ENCODE data around the gene SMG9.

SMG9 gene

DNA sequence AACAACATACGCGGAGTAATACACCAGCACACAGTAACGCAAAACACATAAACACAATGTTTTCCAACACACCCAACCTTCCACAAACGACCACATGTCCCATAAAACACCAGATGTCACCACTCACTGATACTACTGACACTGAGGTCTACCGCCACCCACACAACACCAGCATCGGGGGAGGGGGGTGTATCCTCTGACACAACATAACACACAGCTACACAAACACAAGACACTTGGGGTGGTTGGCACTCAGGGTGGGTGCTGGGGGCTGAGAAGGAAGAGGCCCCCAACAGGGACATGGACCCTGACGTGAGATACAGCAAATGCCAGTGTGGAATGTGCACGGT, 27.5 kb upstream of the SMG9 start:
- H3K4me2 ChIP-seq (ENCODE audit: low read depth, low read length, poor library complexity, severe bottlenecking) = peak overlapping the region; percentile 96
- H3K9me2 ChIP-seq (replicated peaks; ENCODE audit: insufficient read depth, low read length) = no peaks in the 10 kb centered on the region
- H3K27ac ChIP-seq (ENCODE audit: low read depth, low read length) = peak overlapping the region; percentile 97
- H3K4me3 ChIP-seq (ENCODE audit: insufficient read depth, low read length, poor library complexity, severe bottlenecking) = peak overlapping the region; percentile 85
- peaks cover 42% of the 10 kb centered on the region for H3F3A ChIP-seq (ENCODE audit: insufficient read depth)
- H3K9me3 ChIP-seq (ENCODE audit: insufficient read depth, low read length) = no peaks in the 10 kb centered on the region
- H3K79me2 ChIP-seq (ENCODE audit: insufficient read depth, low read length) = peaks cover 35% of the 10 kb centered on the region
- H3K9ac ChIP-seq (ENCODE audit: low read length) = peak overlapping the region; percentile 79
- no peaks in the 10 kb centered on the region for H3K27me3 ChIP-seq (ENCODE audit: low read length)
- H3K36me3 ChIP-seq (ENCODE audit: low read length) = no peaks in the 10 kb centered on the region
- peak overlapping the region; percentile 10 for H2AFZ ChIP-seq (ENCODE audit: low read depth, low read length, severe bottlenecking)
- TF ChIP-seq CTCF (IDR thresholded peaks at IDR 0.05; ENCODE audit: insufficient read depth, low read length, poor library complexity, severe bottlenecking) (no peak), EZH2phosphoT487 (conservative IDR thresholded peaks at IDR 0.05; ENCODE audit: low read length) (no peak)
- no peaks in the 10 kb centered on the region for H4K20me1 ChIP-seq (ENCODE audit: low read depth, low read length)

DNA sequence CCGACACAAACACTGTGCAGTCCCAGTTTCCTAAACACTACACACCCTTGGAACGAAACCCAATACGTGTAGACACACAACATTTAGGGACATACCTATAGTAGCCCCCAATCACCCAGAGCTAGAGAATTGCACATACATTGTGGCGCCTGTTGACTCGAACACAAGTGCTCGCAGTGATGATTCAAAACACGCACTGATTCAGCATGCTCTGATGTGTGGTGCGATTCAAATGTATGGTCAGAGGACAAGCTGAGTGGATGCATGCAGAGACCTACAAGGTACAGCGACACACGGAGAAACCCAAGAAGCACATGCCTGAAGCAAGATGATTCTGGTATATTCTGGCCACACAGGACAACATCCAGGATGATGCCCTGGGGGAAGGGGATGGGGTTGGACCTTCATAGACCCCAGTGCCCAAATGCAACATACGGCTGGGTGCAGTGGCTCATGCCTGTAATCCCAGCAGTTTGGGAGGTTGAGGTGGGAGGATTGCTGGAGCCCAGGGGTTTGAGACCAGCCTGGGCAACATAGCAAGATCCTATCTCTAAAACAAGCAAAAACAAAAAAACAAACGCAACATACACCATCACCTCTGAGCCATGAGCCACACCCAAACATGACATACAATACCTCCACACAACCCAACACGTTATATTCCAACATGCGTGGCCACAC, 27.0 kb upstream of the SMG9 start:
- Histone ChIP-seq H3K4me2 (ENCODE audit: low read depth, low read length, poor library complexity, severe bottlenecking) (peak overlapping the region; percentile 96), H2AFZ (ENCODE audit: low read depth, low read length, severe bottlenecking) (peak overlapping the region; percentile 20), H3K9ac (ENCODE audit: low read length) (peak overlapping the region; percentile 79), H3K9me3 (ENCODE audit: insufficient read depth, low read length) (no peaks in the 10 kb centered on the region), H4K20me1 (ENCODE audit: low read depth, low read length) (no peaks in the 10 kb centered on the region), H3K79me2 (ENCODE audit: insufficient read depth, low read length) (peaks cover 39% of the 10 kb centered on the region), H3K4me3 (ENCODE audit: insufficient read depth, low read length, poor library complexity, severe bottlenecking) (peak overlapping the region; percentile 85), H3K9me2 (replicated peaks; ENCODE audit: insufficient read depth, low read length) (no peaks in the 10 kb centered on the region), H3K36me3 (ENCODE audit: low read length) (no peaks in the 10 kb centered on the region), H3F3A (ENCODE audit: insufficient read depth) (peaks cover 46% of the 10 kb centered on the region), H3K27me3 (ENCODE audit: low read length) (no peaks in the 10 kb centered on the region), H3K27ac (ENCODE audit: low read depth, low read length) (peak overlapping the region; percentile 97)
- no peak for TF ChIP-seq EZH2phosphoT487 (conservative IDR thresholded peaks at IDR 0.05; ENCODE audit: low read length)
- TF ChIP-seq CTCF (IDR thresholded peaks at IDR 0.05; ENCODE audit: insufficient read depth, low read length, poor library complexity, severe bottlenecking) = no peak

GRCh38 chr19:43780706-43781525, 26.2 kb upstream of the SMG9 start, which contains the start of gene KCNN4:
Gene KCNN4 (minus strand): TSS chr19:43780973. CDS start chr19:43780861, 112 bp downstream.
- H3K4me2 ChIP-seq (ENCODE audit: low read depth, low read length, poor library complexity, severe bottlenecking) = peak within 1 kb of the TSS; percentile 96
- H3K27ac ChIP-seq (ENCODE audit: low read depth, low read length) = peak within 1 kb of the TSS; percentile 97
- no peaks in the 10 kb centered on the region for H4K20me1 ChIP-seq (ENCODE audit: low read depth, low read length)
- H3K9ac ChIP-seq (ENCODE audit: low read length) = peak within 1 kb of the TSS; percentile 79
- no peaks in the 10 kb centered on the region for H3K27me3 ChIP-seq (ENCODE audit: low read length)
- H3F3A ChIP-seq (ENCODE audit: insufficient read depth) = peaks cover 46% of the 10 kb centered on the region
- TF ChIP-seq CTCF (IDR thresholded peaks at IDR 0.05; ENCODE audit: insufficient read depth, low read length, poor library complexity, severe bottlenecking) (no peak), EZH2phosphoT487 (conservative IDR thresholded peaks at IDR 0.05; ENCODE audit: low read length) (no peak)
- H3K36me3 ChIP-seq (ENCODE audit: low read length) = no peaks in the 10 kb centered on the region
- H3K9me3 ChIP-seq (ENCODE audit: insufficient read depth, low read length) = no peaks in the 10 kb centered on the region
- H2AFZ ChIP-seq (ENCODE audit: low read depth, low read length, severe bottlenecking) = peak within 1 kb of the TSS; percentile 20
- H3K9me2 ChIP-seq (replicated peaks; ENCODE audit: insufficient read depth, low read length) = no peaks in the 10 kb centered on the region
- peaks cover 48% of the 10 kb centered on the region for H3K79me2 ChIP-seq (ENCODE audit: insufficient read depth, low read length)
- peak within 1 kb of the TSS; percentile 85 for H3K4me3 ChIP-seq (ENCODE audit: insufficient read depth, low read length, poor library complexity, severe bottlenecking)
